Mammary epithelial cell (primary cell): ENCODE measurements around the gene BBS7.

Experiments
- EZH2 ChIP-seq: IDR thresholded peaks from 2 replicates; pipeline ENCODE4 v1.6.1; 2012; ENCODE audit warnings: low read length, inconsistent platforms, borderline replicate concordance
- TF ChIP-seq, protein P1 (sequence below), 2 donors: IDR thresholded peaks in 1 of 2; conservative IDR thresholded peaks in 1 of 2; 2 replicates each; pipeline ENCODE4 v1.5.1; 2011 to 2012; ENCODE audit warnings: inconsistent platforms in 2 of 2, low read length in 2 of 2, mild to moderate bottlenecking in 2 of 2, control low read depth in 1 of 2, low read depth in 1 of 2; ENCODE audit not compliant: insufficient read depth in 1 of 2; ENCODE audit errors: extremely low read depth in 1 of 2

DNA sequence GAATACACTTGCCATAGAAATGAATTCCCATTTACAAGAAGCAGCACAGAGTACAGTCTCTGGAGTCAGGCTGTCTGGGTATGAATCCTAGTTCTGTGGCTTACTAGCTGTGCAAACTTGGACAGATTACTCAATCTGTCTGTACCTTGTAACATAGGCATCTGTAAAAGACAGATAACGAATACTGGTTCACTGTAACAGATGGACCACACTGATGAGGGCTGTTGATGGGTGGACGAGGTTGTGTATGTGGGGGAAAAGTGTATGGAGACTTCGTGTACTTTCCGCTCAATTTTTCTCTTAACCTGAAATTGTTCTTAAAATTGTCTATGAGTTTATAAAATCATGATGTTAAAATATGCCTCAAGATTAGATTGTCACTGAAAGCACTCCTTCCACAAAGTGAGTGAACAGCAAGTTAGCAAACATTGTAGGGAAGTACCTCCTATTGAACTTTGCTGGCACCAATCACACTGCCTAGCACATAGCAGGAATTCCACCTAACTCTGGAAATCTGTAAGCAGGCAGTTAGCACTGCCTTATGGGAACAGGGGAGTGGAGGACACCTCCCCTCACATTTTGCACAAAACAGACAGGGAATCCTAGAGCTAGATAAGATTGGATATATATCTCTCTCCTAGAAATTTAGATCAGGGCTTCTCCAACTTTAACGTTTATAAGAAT, 75.6 kb downstream of the BBS7 start:
- TF ChIP-seq EZH2: no peak
- TF ChIP-seq, protein P1, sequence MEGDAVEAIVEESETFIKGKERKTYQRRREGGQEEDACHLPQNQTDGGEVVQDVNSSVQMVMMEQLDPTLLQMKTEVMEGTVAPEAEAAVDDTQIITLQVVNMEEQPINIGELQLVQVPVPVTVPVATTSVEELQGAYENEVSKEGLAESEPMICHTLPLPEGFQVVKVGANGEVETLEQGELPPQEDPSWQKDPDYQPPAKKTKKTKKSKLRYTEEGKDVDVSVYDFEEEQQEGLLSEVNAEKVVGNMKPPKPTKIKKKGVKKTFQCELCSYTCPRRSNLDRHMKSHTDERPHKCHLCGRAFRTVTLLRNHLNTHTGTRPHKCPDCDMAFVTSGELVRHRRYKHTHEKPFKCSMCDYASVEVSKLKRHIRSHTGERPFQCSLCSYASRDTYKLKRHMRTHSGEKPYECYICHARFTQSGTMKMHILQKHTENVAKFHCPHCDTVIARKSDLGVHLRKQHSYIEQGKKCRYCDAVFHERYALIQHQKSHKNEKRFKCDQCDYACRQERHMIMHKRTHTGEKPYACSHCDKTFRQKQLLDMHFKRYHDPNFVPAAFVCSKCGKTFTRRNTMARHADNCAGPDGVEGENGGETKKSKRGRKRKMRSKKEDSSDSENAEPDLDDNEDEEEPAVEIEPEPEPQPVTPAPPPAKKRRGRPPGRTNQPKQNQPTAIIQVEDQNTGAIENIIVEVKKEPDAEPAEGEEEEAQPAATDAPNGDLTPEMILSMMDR (conservative IDR thresholded peaks at IDR 0.05 in 1 of 2, IDR thresholded peaks at IDR 0.05 in 1 of 2; ENCODE audit: extremely low read depth in 1 of 2, insufficient read depth in 1 of 2, low read depth in 1 of 2, low read length in 2 of 2): no peak
